Endothelial cell of umbilical vein (primary cell): ENCODE results near the gene EXOC6.

Experiments used
- EZH2 ChIP-seq: IDR thresholded peaks from 2 replicates; pipeline ENCODE4 v1.6.1; 2012; ENCODE audit warnings: borderline replicate concordance, low read depth, mild to moderate bottlenecking, moderate library complexity, low read length, inconsistent platforms; ENCODE audit not compliant: severe bottlenecking
- JUN ChIP-seq: IDR thresholded peaks from 2 replicates; pipeline ENCODE4 v1.6.1; 2011; ENCODE audit warnings: borderline replicate concordance, low read depth; ENCODE audit not compliant: insufficient read length, insufficient read depth
- POLR2A ChIP-seq: IDR thresholded peaks from 2 replicates; pipeline ENCODE4 v1.6.1; 2012; ENCODE audit warnings: low read depth, mild to moderate bottlenecking, control low read depth, low read length
- POLR2AphosphoS5 ChIP-seq: IDR thresholded peaks from 2 replicates; pipeline ENCODE4 v1.6.1; 2012; ENCODE audit warnings: low read depth, mild to moderate bottlenecking, control low read depth, low read length, moderate library complexity; ENCODE audit not compliant: insufficient read depth
- TF ChIP-seq, protein P1 (sequence below), 2 donors: IDR thresholded peaks; 1 replicate in 1 of 2; 2 replicates in 1 of 2; pipeline ENCODE4 v1.5.1; 2011; ENCODE audit warnings: low read length in 2 of 2, mild to moderate bottlenecking in 2 of 2, moderate library complexity in 2 of 2, control low read depth in 1 of 2, inconsistent platforms in 1 of 2, low read depth in 1 of 2; ENCODE audit not compliant: insufficient read depth in 1 of 2; ENCODE audit errors: extremely low read depth in 1 of 2
- TF ChIP-seq, protein P2 (sequence below): IDR thresholded peaks from 2 replicates; pipeline ENCODE4 v1.6.1; 2011; ENCODE audit not compliant: insufficient read depth, insufficient read length

DNA sequence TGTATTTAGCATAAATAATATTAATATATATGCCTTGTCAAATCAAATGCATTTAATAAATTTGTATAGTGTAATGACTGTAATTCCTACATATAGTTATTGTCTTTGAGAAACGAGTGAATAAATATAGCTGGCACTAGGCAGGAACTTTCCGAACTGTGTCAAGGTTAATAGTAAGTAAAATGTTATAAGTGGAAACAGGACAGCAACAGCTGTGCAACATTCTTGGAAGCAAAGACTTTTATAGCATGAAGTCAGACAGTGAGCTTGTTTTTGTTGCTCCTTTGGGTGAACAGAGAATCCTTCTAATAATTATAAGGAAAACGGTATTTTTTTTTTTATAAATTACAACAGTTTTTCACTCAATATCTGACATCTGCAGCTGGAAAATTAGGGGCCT lies 14.0 kb upstream of the EXOC6 start:
- no peak for TF ChIP-seq POLR2A
- TF ChIP-seq EZH2 = no peak
- TF ChIP-seq, protein P1, sequence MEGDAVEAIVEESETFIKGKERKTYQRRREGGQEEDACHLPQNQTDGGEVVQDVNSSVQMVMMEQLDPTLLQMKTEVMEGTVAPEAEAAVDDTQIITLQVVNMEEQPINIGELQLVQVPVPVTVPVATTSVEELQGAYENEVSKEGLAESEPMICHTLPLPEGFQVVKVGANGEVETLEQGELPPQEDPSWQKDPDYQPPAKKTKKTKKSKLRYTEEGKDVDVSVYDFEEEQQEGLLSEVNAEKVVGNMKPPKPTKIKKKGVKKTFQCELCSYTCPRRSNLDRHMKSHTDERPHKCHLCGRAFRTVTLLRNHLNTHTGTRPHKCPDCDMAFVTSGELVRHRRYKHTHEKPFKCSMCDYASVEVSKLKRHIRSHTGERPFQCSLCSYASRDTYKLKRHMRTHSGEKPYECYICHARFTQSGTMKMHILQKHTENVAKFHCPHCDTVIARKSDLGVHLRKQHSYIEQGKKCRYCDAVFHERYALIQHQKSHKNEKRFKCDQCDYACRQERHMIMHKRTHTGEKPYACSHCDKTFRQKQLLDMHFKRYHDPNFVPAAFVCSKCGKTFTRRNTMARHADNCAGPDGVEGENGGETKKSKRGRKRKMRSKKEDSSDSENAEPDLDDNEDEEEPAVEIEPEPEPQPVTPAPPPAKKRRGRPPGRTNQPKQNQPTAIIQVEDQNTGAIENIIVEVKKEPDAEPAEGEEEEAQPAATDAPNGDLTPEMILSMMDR (IDR thresholded peaks at IDR 0.05; ENCODE audit: extremely low read depth in 1 of 2, insufficient read depth in 1 of 2, low read depth in 1 of 2, low read length in 2 of 2) = no peak
- TF ChIP-seq JUN = no peak
- TF ChIP-seq, protein P2, sequence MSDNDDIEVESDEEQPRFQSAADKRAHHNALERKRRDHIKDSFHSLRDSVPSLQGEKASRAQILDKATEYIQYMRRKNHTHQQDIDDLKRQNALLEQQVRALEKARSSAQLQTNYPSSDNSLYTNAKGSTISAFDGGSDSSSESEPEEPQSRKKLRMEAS = no peak
- TF ChIP-seq POLR2AphosphoS5 = no peak
